Prostate gland (tissue), 2 donors: ENCODE results near the gene LDB2. TPM values are rescaled to one million over a fixed set of nuclear protein-coding genes. Genes with fewer than 3 reads are reported as not detected.

Experiments used
- DNase-seq: peaks from one replicate; pipeline ENCODE4 v3.0.0-alpha.2; 2019; ENCODE audit warnings: low spot score
- H3K27ac ChIP-seq, 2 donors: fragments of 200-600 bp; sonication (generic); 2 replicates each; pipeline ENCODE4 v1.5.1; 2017 to 2019
- H3K27me3 ChIP-seq: fragments of 200-600 bp; sonication (generic); replicated peaks from 2 replicates; pipeline ENCODE4 v1.5.1; 2019; ENCODE audit not compliant: insufficient read depth
- H3K36me3 ChIP-seq, 2 donors: fragments of 200-600 bp; sonication (generic); 1 replicate in 1 of 2; 2 replicates in 1 of 2; pipeline versions ENCODE4 v1.5.1 to v1.8.1; 2017 to 2019
- H3K4me1 ChIP-seq: fragments of 200-600 bp; sonication (generic); replicated peaks from 2 replicates; pipeline ENCODE4 v1.5.1; 2019
- H3K4me3 ChIP-seq, 2 donors: fragments of 200-600 bp; sonication (generic); 2 replicates each; pipeline ENCODE4 v1.5.1; 2017 to 2019
- H3K9me3 ChIP-seq: fragments of 200-600 bp; sonication (generic); 2 replicates; pipeline ENCODE4 v1.5.1; 2017
- POLR2A ChIP-seq: fragments of 450-650 bp; IDR thresholded peaks from one replicate; pipeline ENCODE4 v1.6.1; 2016; ENCODE audit warnings: antibody characterized with exemption, mild to moderate bottlenecking
- POLR2AphosphoS5 ChIP-seq: sonication (generic); formaldehyde crosslinking; IDR thresholded peaks from one replicate; pipeline ENCODE4 v1.6.1; 2017; ENCODE audit warnings: antibody characterized with exemption
- WGBS: methylation state at CpG from one replicate; pipeline ENCODE4 v1.1.5; 2018; 5-methylcytosine and 5-hydroxymethylcytosine counted together
- intact Hi-C: fragments of 100-400 bp; cut with DNase I; formaldehyde crosslinking; loops from one replicate; pipeline ENCODE4 v1.14.2; 2022
- total RNA-seq, 2 donors: library from RNA; depleted of rRNA; stranded (reverse); fragments of >200 nt; gene quantifications; one replicate each; pipeline ENCODE4 v1.1.0, GENCODE V29; 2016
- TF ChIP-seq, protein P1 (sequence below), 4 experiments: fragments of 200-600 bp in 2 of 4; fragments of 450-650 bp in 2 of 4; sonication (generic) in 2 of 4; IDR thresholded peaks; 1 replicate in 3 of 4; 2 replicates in 1 of 4; pipeline ENCODE4 v1.5.1; 2016 to 2019; ENCODE audit warnings: antibody characterized with exemption in 4 of 4, mild to moderate bottlenecking in 2 of 4, moderate library complexity in 2 of 4

Gene LDB2
- total RNA-seq, 2 donors from 2014 or later, result 6.0 to 37.7 TPM

GRCh38 chr4:16887887-16888286 is 10.6 kb downstream of the LDB2 start:
- Histone ChIP-seq H3K27ac (no peak overlapping the region), H3K36me3 (no peaks in the 10 kb centered on the region), H3K4me3 (no peak overlapping the region), H3K4me1 (no peaks in the 10 kb centered on the region), H3K27me3 (no peaks in the 10 kb centered on the region), H3K9me3 (no peaks in the 10 kb centered on the region)
- TF ChIP-seq, protein P1, sequence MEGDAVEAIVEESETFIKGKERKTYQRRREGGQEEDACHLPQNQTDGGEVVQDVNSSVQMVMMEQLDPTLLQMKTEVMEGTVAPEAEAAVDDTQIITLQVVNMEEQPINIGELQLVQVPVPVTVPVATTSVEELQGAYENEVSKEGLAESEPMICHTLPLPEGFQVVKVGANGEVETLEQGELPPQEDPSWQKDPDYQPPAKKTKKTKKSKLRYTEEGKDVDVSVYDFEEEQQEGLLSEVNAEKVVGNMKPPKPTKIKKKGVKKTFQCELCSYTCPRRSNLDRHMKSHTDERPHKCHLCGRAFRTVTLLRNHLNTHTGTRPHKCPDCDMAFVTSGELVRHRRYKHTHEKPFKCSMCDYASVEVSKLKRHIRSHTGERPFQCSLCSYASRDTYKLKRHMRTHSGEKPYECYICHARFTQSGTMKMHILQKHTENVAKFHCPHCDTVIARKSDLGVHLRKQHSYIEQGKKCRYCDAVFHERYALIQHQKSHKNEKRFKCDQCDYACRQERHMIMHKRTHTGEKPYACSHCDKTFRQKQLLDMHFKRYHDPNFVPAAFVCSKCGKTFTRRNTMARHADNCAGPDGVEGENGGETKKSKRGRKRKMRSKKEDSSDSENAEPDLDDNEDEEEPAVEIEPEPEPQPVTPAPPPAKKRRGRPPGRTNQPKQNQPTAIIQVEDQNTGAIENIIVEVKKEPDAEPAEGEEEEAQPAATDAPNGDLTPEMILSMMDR (IDR thresholded peaks at IDR 0.05), result no peak
- TF ChIP-seq POLR2AphosphoS5 (no peak), POLR2A (no peak)
- WGBS, result 79% methylated on average over 4 of the region's 4 CpGs
- intact Hi-C loops, result no loop called here
- no peak for DNase-seq

GRCh38 chr4:16884673-16885460 is 13.6 kb downstream of the LDB2 start:
- WGBS, result 88% methylated on average over 8 of the region's 8 CpGs
- H3K27ac ChIP-seq, result no peak overlapping the region
- DNase-seq, result no peak
- H3K9me3 ChIP-seq, result no peaks in the 10 kb centered on the region
- no peak overlapping the region for H3K4me3 ChIP-seq
- TF ChIP-seq POLR2AphosphoS5 (no peak), POLR2A (no peak)
- TF ChIP-seq, protein P1 (IDR thresholded peaks at IDR 0.05), result no peak
- H3K4me1 ChIP-seq, result no peaks in the 10 kb centered on the region
- no peaks in the 10 kb centered on the region for H3K27me3 ChIP-seq
- no peaks in the 10 kb centered on the region for H3K36me3 ChIP-seq
- intact Hi-C loops, result no loop called here

GRCh38 chr4:16883806-16884205 is 14.6 kb downstream of the LDB2 start:
- TF ChIP-seq POLR2AphosphoS5, result no peak
- no peak for TF ChIP-seq POLR2A
- TF ChIP-seq, protein P1 (IDR thresholded peaks at IDR 0.05), result no peak
- Histone ChIP-seq H3K27me3 (no peaks in the 10 kb centered on the region), H3K36me3 (no peaks in the 10 kb centered on the region), H3K27ac (no peak overlapping the region), H3K4me1 (no peaks in the 10 kb centered on the region), H3K9me3 (no peaks in the 10 kb centered on the region), H3K4me3 (no peak overlapping the region)
- intact Hi-C loops, result no loop called here
- WGBS, result 73% methylated on average over 4 of the region's 4 CpGs
- no peak for DNase-seq

DNA sequence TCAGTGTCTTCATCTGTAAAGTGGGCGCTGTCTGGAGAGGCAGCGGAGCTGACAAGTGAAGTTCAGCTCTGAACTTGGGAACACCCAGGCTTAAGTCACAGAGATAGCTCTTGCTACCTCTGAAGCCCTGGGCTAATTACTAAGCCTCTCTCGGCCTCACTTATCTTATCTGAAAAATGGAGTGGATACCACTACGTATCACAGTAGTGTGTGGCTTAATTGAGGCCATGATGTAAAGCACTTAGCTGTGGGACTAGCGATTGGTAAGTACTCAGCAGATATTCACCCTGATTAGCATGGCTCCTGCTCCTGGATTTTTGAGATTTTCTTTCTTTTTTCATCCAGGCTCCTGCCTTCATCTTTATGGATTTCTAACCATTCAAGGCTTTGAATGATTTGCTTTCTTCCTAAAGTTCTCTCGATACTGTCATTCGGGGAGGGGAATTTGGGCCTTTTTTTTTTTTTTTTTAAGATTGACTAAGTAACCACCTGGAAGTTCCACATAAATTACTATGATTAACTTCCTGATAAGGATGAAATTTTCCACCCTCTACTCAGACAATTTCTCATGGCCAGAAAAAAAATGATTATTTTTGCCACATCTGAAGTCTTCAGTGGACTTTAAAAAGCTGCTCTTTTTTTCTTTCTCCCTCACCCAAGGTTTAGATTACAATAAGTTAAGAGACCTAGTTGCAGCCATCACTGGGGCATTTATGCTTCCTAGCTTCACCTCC is 17.1 kb downstream of the LDB2 start:
- H3K4me3 ChIP-seq, result no peak overlapping the region
- H3K9me3 ChIP-seq, result no peaks in the 10 kb centered on the region
- no peak for DNase-seq
- no peaks in the 10 kb centered on the region for H3K4me1 ChIP-seq
- H3K27me3 ChIP-seq, result no peaks in the 10 kb centered on the region
- no peak overlapping the region for H3K27ac ChIP-seq
- TF ChIP-seq POLR2AphosphoS5, result no peak
- TF ChIP-seq POLR2A, result no peak
- TF ChIP-seq, protein P1 (IDR thresholded peaks at IDR 0.05), result no peak
- H3K36me3 ChIP-seq, result no peaks in the 10 kb centered on the region
- WGBS, result 92% methylated on average over 7 of the region's 7 CpGs
- intact Hi-C loops, result no loop called here
